Fibroblast of lung (primary cell): ENCODE measurements around the gene FAM153A.
"Not testable (repeated sequence)": the region's sequence is repeated elsewhere in the genome, so short reads cannot be mapped to it uniquely, and the experiment has no call there.

Experiments used
- EZH2 ChIP-seq: IDR thresholded peaks from 2 replicates; pipeline ENCODE4 v1.5.1; 2012; ENCODE audit warnings: low read length, control low read depth, mild to moderate bottlenecking; ENCODE audit errors: missing control alignments
- TF ChIP-seq, protein P1 (sequence below), 2 donors: IDR thresholded peaks in 1 of 2; conservative IDR thresholded peaks in 1 of 2; 1 replicate in 1 of 2; 2 replicates in 1 of 2; pipeline ENCODE4 v1.5.1; 2011 to 2012; ENCODE audit warnings: low read length in 2 of 2, control low read depth in 1 of 2, inconsistent platforms in 1 of 2, low read depth in 1 of 2, mild to moderate bottlenecking in 1 of 2

GRCh38 chr5:177715423-177715822 lies 67.3 kb downstream of the FAM153A start:
- TF ChIP-seq, protein P1, sequence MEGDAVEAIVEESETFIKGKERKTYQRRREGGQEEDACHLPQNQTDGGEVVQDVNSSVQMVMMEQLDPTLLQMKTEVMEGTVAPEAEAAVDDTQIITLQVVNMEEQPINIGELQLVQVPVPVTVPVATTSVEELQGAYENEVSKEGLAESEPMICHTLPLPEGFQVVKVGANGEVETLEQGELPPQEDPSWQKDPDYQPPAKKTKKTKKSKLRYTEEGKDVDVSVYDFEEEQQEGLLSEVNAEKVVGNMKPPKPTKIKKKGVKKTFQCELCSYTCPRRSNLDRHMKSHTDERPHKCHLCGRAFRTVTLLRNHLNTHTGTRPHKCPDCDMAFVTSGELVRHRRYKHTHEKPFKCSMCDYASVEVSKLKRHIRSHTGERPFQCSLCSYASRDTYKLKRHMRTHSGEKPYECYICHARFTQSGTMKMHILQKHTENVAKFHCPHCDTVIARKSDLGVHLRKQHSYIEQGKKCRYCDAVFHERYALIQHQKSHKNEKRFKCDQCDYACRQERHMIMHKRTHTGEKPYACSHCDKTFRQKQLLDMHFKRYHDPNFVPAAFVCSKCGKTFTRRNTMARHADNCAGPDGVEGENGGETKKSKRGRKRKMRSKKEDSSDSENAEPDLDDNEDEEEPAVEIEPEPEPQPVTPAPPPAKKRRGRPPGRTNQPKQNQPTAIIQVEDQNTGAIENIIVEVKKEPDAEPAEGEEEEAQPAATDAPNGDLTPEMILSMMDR (conservative IDR thresholded peaks at IDR 0.05 in 1 of 2, IDR thresholded peaks at IDR 0.05 in 1 of 2; ENCODE audit: low read depth in 1 of 2, low read length in 2 of 2), result not testable (repeated sequence)
- TF ChIP-seq EZH2, result not testable (repeated sequence)
